Type B pancreatic cell (in vitro differentiated cells): ENCODE results near the gene DDX24. TPM values are rescaled to one million over a fixed set of nuclear protein-coding genes. Genes with fewer than 3 reads are reported as not detected.

Experiments used
- DNase-seq: peaks from one replicate; pipeline ENCODE4 v3.0.0; 2021; ENCODE audit warnings: mixed read lengths; ENCODE audit not compliant: unreplicated experiment; ENCODE audit errors: extremely low spot score
- H3K27ac Mint-ChIP-seq: 2 replicates; pipeline ENCODE4 v1.8.0; 2021; ENCODE audit warnings: mild to moderate bottlenecking, mixed read lengths
- H3K27me3 Mint-ChIP-seq: 2 replicates; pipeline ENCODE4 v1.8.0; 2021; ENCODE audit warnings: mixed read lengths
- H3K36me3 Mint-ChIP-seq: 2 replicates; pipeline ENCODE4 v1.8.0; 2021; ENCODE audit warnings: mixed read lengths
- H3K4me1 Mint-ChIP-seq: one replicate; pipeline ENCODE4 v1.8.0; 2021; ENCODE audit warnings: mixed read lengths; ENCODE audit not compliant: unreplicated experiment
- H3K4me3 Mint-ChIP-seq: 2 replicates; pipeline ENCODE4 v1.8.0; 2021; ENCODE audit warnings: mild to moderate bottlenecking, mixed read lengths
- H3K9me3 Mint-ChIP-seq: 2 replicates; pipeline ENCODE4 v1.8.0; 2021; ENCODE audit warnings: mixed read lengths
- total RNA-seq: library from RNA; stranded (reverse); gene quantifications from 2 replicates; pipeline ENCODE4 v1.2.1, GENCODE V29; 2021; ENCODE audit warnings: low replicate concordance
- TF ChIP-seq, protein P1 (sequence below): fragments of 200-600 bp; sonication (generic); conservative IDR thresholded peaks from 2 replicates; pipeline ENCODE4 v1.5.0; 2021; ENCODE audit warnings: antibody characterized with exemption, mild to moderate bottlenecking

The DDX24 gene
- total RNA-seq, 1 donor from 2014 or later = 156 TPM

DNA sequence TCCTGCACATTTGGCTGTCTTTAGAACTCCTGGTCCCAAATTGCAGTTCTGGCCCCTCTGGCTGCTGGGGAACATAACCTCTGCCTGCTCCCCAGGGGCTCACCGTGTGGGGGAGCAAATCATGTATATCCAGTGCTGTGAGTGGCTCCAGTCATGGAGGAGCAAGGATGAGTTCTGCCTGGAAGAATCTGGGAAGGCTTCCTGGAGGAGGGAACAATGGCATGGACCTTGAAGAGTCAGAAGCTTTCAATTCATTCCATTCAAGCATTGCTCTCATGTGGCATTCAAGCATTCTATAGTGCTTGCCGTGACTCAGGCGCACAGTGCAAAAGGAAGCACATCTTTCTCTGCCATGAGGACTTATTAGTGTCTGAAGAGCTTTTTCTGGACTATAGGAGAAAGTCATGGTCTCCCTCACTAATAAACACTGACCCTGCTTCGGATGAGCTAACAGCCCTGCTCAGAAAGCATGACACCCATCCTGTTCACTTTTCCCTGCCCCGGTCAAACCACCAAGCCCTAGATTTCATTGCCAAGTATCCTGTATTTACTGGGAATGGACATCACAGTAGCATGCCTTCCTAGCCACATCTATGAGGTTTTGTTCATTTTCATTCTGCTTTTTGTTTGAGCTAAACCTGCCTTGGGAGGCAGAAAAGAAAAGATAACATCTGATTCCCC, 33.0 kb upstream of the DDX24 start:
- peak; percentile 47 for DNase-seq
- Mint-ChIP-seq H3K9me3 (no peaks in the 10 kb centered on the region), H3K4me1 (peaks cover 7% of the 10 kb centered on the region), H3K36me3 (no peaks in the 10 kb centered on the region), H3K4me3 (no peak overlapping the region), H3K27me3 (peaks cover 10% of the 10 kb centered on the region), H3K27ac (no peak overlapping the region)
- TF ChIP-seq, protein P1, sequence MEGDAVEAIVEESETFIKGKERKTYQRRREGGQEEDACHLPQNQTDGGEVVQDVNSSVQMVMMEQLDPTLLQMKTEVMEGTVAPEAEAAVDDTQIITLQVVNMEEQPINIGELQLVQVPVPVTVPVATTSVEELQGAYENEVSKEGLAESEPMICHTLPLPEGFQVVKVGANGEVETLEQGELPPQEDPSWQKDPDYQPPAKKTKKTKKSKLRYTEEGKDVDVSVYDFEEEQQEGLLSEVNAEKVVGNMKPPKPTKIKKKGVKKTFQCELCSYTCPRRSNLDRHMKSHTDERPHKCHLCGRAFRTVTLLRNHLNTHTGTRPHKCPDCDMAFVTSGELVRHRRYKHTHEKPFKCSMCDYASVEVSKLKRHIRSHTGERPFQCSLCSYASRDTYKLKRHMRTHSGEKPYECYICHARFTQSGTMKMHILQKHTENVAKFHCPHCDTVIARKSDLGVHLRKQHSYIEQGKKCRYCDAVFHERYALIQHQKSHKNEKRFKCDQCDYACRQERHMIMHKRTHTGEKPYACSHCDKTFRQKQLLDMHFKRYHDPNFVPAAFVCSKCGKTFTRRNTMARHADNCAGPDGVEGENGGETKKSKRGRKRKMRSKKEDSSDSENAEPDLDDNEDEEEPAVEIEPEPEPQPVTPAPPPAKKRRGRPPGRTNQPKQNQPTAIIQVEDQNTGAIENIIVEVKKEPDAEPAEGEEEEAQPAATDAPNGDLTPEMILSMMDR = no peak

DNA sequence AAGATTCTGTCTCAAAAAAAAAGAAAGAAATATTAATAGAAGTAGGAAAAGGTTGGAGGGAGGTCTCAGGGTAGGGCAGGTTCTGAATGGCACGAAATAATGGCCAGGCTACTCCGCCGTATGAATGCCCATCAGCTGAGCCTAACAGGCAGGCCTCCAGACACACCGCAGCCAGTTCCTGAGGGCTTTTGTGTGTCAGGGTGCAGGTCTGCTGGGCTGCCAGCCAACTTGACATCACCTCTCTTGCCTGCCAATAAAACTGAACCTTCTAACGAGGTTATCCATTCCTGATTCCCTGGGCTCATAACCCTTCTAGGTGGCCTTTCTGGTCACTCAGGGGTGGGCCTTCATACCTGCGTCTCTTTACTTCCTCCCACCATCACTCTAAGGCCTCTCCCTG, 32.5 kb upstream of the DDX24 start:
- TF ChIP-seq, protein P1 = no peak
- peak; percentile 44 for DNase-seq
- Mint-ChIP-seq H3K9me3 (no peaks in the 10 kb centered on the region), H3K36me3 (no peaks in the 10 kb centered on the region), H3K4me3 (no peak overlapping the region), H3K4me1 (peaks cover 7% of the 10 kb centered on the region), H3K27ac (no peak overlapping the region), H3K27me3 (peaks cover 10% of the 10 kb centered on the region)

DNA sequence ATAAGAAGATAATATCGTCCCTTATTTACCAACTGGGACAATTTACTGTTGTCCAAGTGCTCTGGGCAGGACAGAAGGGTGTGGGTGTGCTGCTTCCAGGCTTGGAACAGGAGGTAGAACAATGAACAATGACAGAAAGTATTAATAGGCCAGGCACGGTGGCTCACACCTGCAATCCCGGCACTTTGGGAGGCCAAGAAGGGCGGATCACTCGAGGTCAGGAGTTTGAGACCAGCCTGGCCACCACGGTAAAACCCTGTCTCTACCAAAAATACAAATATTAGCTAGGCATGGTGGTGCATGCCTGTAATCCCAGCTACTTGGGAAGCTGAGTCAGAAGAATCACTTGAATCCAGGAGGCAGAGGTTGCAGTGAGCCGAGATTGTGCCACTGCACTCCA, 32.1 kb upstream of the DDX24 start:
- Mint-ChIP-seq H3K27ac (no peak overlapping the region), H3K36me3 (peaks cover under 1% of the 10 kb centered on the region), H3K27me3 (peaks cover 10% of the 10 kb centered on the region), H3K9me3 (no peaks in the 10 kb centered on the region), H3K4me3 (no peak overlapping the region), H3K4me1 (peaks cover 7% of the 10 kb centered on the region)
- peak; percentile 29 for DNase-seq
- TF ChIP-seq, protein P1 = no peak

DNA sequence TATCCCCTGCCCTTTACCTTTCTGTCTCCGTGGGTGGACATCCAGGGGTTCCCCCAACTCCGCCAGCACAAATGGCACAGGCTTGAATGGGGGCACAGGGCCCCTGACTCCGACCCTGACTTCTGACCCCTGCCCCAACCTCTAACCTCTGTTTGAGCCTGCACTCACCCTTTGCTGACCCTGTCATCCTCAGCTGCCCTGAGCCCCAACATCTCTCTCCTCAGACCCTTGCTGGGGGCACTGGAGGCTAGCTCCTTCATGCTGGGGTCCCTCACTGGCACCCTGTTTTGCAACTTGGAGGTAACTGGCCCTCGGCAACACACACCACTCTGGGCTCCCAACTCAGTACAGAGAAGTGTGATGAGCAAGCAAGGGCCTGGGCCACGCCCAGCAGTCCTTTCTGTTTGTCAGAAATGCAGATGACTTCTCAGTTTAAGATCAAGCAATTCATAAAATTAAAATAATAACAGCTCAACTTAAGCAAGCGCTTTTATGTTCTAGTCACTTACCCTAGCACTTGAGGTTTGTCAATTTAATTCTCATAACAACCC, 31.6 kb upstream of the DDX24 start:
- H3K27me3 Mint-ChIP-seq = peaks cover 5% of the 10 kb centered on the region
- H3K36me3 Mint-ChIP-seq = peaks cover 4% of the 10 kb centered on the region
- H3K9me3 Mint-ChIP-seq = no peaks in the 10 kb centered on the region
- peaks cover 7% of the 10 kb centered on the region for H3K4me1 Mint-ChIP-seq
- no peak overlapping the region for H3K27ac Mint-ChIP-seq
- DNase-seq = peak; percentile 36
- H3K4me3 Mint-ChIP-seq = no peak overlapping the region
- TF ChIP-seq, protein P1 = no peak

DNA sequence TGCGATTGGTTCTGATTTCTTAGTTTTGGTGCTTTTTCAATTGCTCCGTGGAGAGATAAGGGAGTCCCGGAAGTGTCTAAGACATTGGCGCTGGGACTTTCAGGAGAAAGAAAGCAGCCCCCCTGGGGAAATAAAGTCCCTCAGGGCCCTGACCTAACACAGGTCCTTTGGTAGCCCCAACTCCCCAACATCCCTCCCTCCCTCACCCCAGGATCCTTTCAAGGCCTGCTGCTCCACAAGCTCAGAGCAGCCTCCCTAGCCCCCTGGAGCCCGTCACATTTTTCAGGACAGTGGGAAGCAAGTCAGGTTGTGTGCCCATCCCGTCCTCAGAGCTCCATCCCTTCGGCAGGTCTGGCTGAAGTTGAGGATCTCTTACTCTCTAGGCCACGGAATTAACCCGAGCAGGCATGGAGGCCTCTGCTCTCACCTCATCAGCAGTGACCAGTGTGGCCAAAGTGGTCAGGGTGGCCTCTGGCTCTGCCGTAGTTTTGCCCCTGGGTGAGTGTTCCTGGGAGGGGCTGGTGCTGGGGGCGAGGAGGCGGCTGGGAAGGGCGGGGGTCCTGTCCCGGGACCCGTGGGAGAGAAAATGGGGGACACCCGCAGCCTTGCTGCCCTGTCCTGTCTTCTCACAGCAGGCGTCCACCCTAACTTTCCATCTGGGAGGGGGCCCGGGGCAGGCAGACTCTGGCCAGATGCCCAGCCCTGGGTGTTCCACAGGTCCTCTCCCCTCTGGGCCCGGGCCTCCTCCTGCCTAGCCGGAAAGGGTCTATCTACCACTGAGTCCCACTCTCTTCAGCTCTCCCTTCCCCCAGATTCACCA, 30.5 kb upstream of the DDX24 start:
- Mint-ChIP-seq H3K4me3 (no peak overlapping the region), H3K36me3 (peaks cover 4% of the 10 kb centered on the region), H3K4me1 (peaks cover 7% of the 10 kb centered on the region), H3K27ac (no peak overlapping the region), H3K27me3 (peaks cover 1% of the 10 kb centered on the region), H3K9me3 (no peaks in the 10 kb centered on the region)
- TF ChIP-seq, protein P1 = no peak
- DNase-seq = peak; percentile 67
